ENCODE results near the gene ZNF844. TPM values are rescaled to one million over a fixed set of nuclear protein-coding genes. Genes with fewer than 3 reads are reported as not detected.

Gene ZNF844
- total RNA-seq, 2 donors from 2014 or later: 4.3 to 6.0 TPM

- intact Hi-C loops (cut with DNase I): no loop called here
- Histone ChIP-seq H3K36me3 (replicated peaks in 1 of 2; ENCODE audit: insufficient read depth in 1 of 2, low read depth in 2 of 2) (no peaks in the 10 kb centered on the region), H3K27me3 (no peaks in the 10 kb centered on the region), H3K27ac (peak overlapping the region; percentile 45 to 95 (median 91)), H3K4me1 (peaks cover 28% of the 10 kb centered on the region), H3K4me3 (no peak overlapping the region), H3K9me3 (no peaks in the 10 kb centered on the region)
- TF ChIP-seq CTCF (IDR thresholded peaks at IDR 0.05): no peak
- TF ChIP-seq POLR2A (IDR thresholded peaks at IDR 0.05): no peak
- DNase-seq (peak in 2 of 4 donors; percentile 6 to 19), ATAC-seq (no peak)
- 4 to 15% methylated on average over 8 of the region's 8 CpGs for WGBS, 2 donors
Measured at GRCh38 chr19:12034620-12035019, 29.9 kb upstream of the ZNF844 start.

- Histone ChIP-seq H3K4me1 (peaks cover 28% of the 10 kb centered on the region), H3K27me3 (no peaks in the 10 kb centered on the region), H3K9me3 (no peaks in the 10 kb centered on the region), H3K27ac (peak within 1 kb of the TSS; percentile 88 to 95 (median 91)), H3K4me3 (peak within 1 kb of the TSS; percentile 76 to 78), H3K36me3 (replicated peaks in 1 of 2; ENCODE audit: insufficient read depth in 1 of 2, low read depth in 2 of 2) (no peaks in the 10 kb centered on the region)
- TF ChIP-seq POLR2A (IDR thresholded peaks at IDR 0.05) (peak; percentile 67 to 92 (median 90)), CTCF (IDR thresholded peaks at IDR 0.05) (peak in 1 of 7 experiments; percentile 23)
- intact Hi-C loops (cut with DNase I): no loop called here
- WGBS, 2 donors: 0 to 1% methylated on average over 31 to 68 of the region's 68 CpGs
- DNase-seq: peak; percentile 99 to 100 (median 99)
- ATAC-seq: peak; percentile 99
Measured at GRCh38 chr19:12035220-12036172, 29.0 kb upstream of the ZNF844 start, which contains the start of gene ZNF433. ZNF433 (minus strand) TSS chr19:12035679; CDS start chr19:12035539, 140 bp downstream.

GRCh38 chr19:12042893-12043292 is 21.6 kb upstream of the ZNF844 start:
- no peaks in the 10 kb centered on the region for H3K36me3 ChIP-seq (replicated peaks in 1 of 2; ENCODE audit: insufficient read depth in 1 of 2, low read depth in 2 of 2)
- H3K27ac ChIP-seq: no peak overlapping the region
- intact Hi-C loops (cut with DNase I): no loop called here
- H3K9me3 ChIP-seq: peaks cover 0 to 22% (median 4%) of the 10 kb centered on the region in 3 donors
- no peak overlapping the region for H3K4me3 ChIP-seq
- no peak for TF ChIP-seq POLR2A (IDR thresholded peaks at IDR 0.05)
- no peak for TF ChIP-seq CTCF (IDR thresholded peaks at IDR 0.05)
- DNase-seq: no peak
- H3K27me3 ChIP-seq: no peaks in the 10 kb centered on the region
- no peaks in the 10 kb centered on the region for H3K4me1 ChIP-seq
- ATAC-seq: no peak

- DNase-seq (no peak), ATAC-seq (no peak)
- Histone ChIP-seq H3K27me3 (no peaks in the 10 kb centered on the region), H3K27ac (no peak overlapping the region), H3K4me3 (no peak overlapping the region), H3K36me3 (replicated peaks in 1 of 2; ENCODE audit: insufficient read depth in 1 of 2, low read depth in 2 of 2) (no peaks in the 10 kb centered on the region), H3K4me1 (no peaks in the 10 kb centered on the region), H3K9me3 (peaks cover 0 to 22% (median 4%) of the 10 kb centered on the region in 3 donors)
- no peak for TF ChIP-seq POLR2A (IDR thresholded peaks at IDR 0.05)
- intact Hi-C loops (cut with DNase I): no loop called here
- WGBS, 2 donors: 92 to 98% methylated on average over 5 of the region's 5 CpGs
Measured at GRCh38 chr19:12043752-12044422, 20.6 kb upstream of the ZNF844 start.

- intact Hi-C loops (cut with DNase I): no loop called here
- Histone ChIP-seq H3K27me3 (no peaks in the 10 kb centered on the region), H3K27ac (no peak overlapping the region), H3K9me3 (peaks cover 0 to 22% (median 4%) of the 10 kb centered on the region in 3 donors), H3K4me3 (no peak overlapping the region), H3K4me1 (peaks cover 8% of the 10 kb centered on the region), H3K36me3 (replicated peaks in 1 of 2; ENCODE audit: insufficient read depth in 1 of 2, low read depth in 2 of 2) (no peaks in the 10 kb centered on the region)
- 97% methylated on average over 2 of the region's 2 CpGs for WGBS, 2 donors
- no peak for DNase-seq
- ATAC-seq: no peak
- TF ChIP-seq POLR2A (IDR thresholded peaks at IDR 0.05) (no peak), CTCF (IDR thresholded peaks at IDR 0.05) (no peak)
Measured at GRCh38 chr19:12047868-12048267, 16.7 kb upstream of the ZNF844 start.
